ENCODE measurements around the gene PGAM2.

DNA sequence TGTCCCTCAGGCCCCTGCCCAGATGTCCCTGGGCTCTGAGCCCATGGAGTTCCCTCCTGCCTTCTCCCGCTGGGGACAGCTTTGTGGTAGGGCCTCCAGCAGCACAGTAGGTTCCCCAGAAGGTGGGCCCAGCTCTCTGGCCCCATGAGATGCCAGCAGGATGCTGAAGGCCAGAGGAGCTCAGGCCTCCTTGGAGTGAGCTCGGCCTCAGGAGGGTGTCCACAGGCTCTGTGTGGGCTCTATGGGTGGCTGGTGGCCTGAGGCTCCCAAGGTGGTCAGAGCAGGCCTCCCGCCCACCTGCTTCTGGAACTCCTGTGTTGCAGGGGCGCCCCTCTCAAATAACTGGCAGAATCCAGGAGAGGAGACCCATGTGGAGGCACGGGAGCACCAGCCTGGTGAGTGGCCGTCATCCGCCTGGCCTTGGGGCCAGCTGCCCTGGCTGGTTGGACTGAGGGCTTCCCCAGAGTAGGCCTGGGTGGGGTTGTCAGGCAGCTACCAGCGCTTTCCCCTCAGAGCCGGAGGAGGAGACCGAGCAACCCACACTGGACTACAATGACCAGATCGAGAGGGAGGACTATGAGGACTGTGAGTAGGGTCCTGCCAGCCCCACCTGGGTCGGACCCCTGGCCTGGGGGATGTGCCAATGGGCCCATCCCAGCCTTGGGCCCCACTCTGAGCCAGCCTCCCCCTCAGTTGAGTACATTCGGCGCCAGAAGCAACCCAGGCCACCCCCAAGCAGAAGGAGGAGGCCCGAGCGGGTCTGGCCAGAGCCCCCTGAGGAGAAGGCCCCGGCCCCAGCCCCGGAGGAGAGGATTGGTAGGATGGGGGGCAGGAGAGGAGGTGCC is 42.0 kb upstream of the PGAM2 start:
- TF ChIP-seq, protein P1, sequence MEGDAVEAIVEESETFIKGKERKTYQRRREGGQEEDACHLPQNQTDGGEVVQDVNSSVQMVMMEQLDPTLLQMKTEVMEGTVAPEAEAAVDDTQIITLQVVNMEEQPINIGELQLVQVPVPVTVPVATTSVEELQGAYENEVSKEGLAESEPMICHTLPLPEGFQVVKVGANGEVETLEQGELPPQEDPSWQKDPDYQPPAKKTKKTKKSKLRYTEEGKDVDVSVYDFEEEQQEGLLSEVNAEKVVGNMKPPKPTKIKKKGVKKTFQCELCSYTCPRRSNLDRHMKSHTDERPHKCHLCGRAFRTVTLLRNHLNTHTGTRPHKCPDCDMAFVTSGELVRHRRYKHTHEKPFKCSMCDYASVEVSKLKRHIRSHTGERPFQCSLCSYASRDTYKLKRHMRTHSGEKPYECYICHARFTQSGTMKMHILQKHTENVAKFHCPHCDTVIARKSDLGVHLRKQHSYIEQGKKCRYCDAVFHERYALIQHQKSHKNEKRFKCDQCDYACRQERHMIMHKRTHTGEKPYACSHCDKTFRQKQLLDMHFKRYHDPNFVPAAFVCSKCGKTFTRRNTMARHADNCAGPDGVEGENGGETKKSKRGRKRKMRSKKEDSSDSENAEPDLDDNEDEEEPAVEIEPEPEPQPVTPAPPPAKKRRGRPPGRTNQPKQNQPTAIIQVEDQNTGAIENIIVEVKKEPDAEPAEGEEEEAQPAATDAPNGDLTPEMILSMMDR (IDR thresholded peaks at IDR 0.05) = no peak
- no peak for TF ChIP-seq POLR2AphosphoS5 (IDR thresholded peaks at IDR 0.05; ENCODE audit: insufficient read depth in 1 of 2, low read depth in 1 of 2)
- no peak for TF ChIP-seq POLR2A (IDR thresholded peaks at IDR 0.05)
